Lung (tissue), 12 donors: Measurements from ENCODE around the gene C1orf50. TPM values are rescaled to one million over a fixed set of nuclear protein-coding genes. Genes with fewer than 3 reads are reported as not detected.
A peak's percentile ranks its signal among the peaks of the same experiment; 100 is the strongest.

Experiments
- ATAC-seq: fragments of 200-7000 bp; cut with Tn5 transposase; one replicate; pipeline ENCODE4 v1.9.1; 2020; ENCODE audit warnings: moderate number of reproducible peaks; ENCODE audit not compliant: insufficient read depth, low FRiP score
- DNase-seq, 3 donors: peaks; one replicate each; pipeline ENCODE4 v3.0.0-alpha.2; 2013 to 2017
- H3K27ac ChIP-seq, 2 donors: one replicate each; pipeline ENCODE4 v1.5.1; 2013; ENCODE audit warnings: mild to moderate bottlenecking in 2 of 2, moderate library complexity in 2 of 2, control low read depth in 1 of 2, inconsistent platforms in 1 of 2, low read depth in 1 of 2, low read length in 1 of 2
- H3K27me3 ChIP-seq, 3 donors: one replicate each; pipeline ENCODE4 v1.5.1; 2013; ENCODE audit warnings: low read length in 2 of 3; ENCODE audit not compliant: control insufficient read depth in 3 of 3, insufficient read depth in 3 of 3
- H3K36me3 ChIP-seq, 4 donors: one replicate each; pipeline ENCODE4 v1.5.1; 2013; ENCODE audit warnings: low read length in 4 of 4, mild to moderate bottlenecking in 1 of 4, moderate library complexity in 1 of 4; ENCODE audit not compliant: control insufficient read depth in 4 of 4, insufficient read depth in 4 of 4
- H3K4me1 ChIP-seq, 5 donors: one replicate each; pipeline ENCODE4 v1.5.1; 2013; ENCODE audit warnings: low read length in 5 of 5, mild to moderate bottlenecking in 2 of 5, moderate library complexity in 1 of 5; ENCODE audit not compliant: control insufficient read depth in 5 of 5, insufficient read depth in 5 of 5
- H3K4me3 ChIP-seq: one replicate; pipeline ENCODE4 v1.5.1; 2013; ENCODE audit warnings: mild to moderate bottlenecking, control low read depth, moderate library complexity
- H3K9ac ChIP-seq, 2 donors: one replicate each; pipeline ENCODE4 v1.5.1; 2013; ENCODE audit warnings: low read length in 2 of 2, control low read depth in 1 of 2; ENCODE audit not compliant: insufficient read depth in 1 of 2
- H3K9me3 ChIP-seq, 4 donors: one replicate each; pipeline ENCODE4 v1.5.1; 2013; ENCODE audit warnings: low read length in 3 of 4, mild to moderate bottlenecking in 1 of 4, moderate library complexity in 1 of 4; ENCODE audit not compliant: control insufficient read depth in 4 of 4, insufficient read depth in 3 of 4
- WGBS, 2 donors: extraction: QIAGEN DNeasy Blood & Tissue Kit; methylation state at CpG; one replicate each; pipeline ENCODE4 v1.1.7; 2013; 5-methylcytosine and 5-hydroxymethylcytosine counted together
- polyA plus RNA-seq, 2 donors: library from polyadenylated mRNA; stranded (reverse); fragments of 200-250 nt; gene quantifications; one replicate each; pipeline ENCODE4 v1.2.1, GENCODE V29; 2013
- total RNA-seq, 2 donors: library from RNA; depleted of rRNA in 1 of 2; stranded (reverse); fragments of >200 nt in 1 of 2; gene quantifications; one replicate each; pipeline ENCODE4 v1.2.1, GENCODE V29; 2014 to 2021
- TF ChIP-seq, protein P1 (sequence below): IDR thresholded peaks from 2 replicates; pipeline ENCODE4 v1.5.1; 2012; ENCODE audit warnings: mild to moderate bottlenecking; ENCODE audit errors: control extremely low read depth, extremely low read depth
- donor health status: control.
- donor health status: control.
- donor health status: Bipolar disorder and iron deficiency.
- donor health status: healthy.
- donor health status: DM: yes; HTN: yes; CAD: no.

Gene C1orf50
- total and polyA plus RNA-seq, 4 donors, result 2.6 to 4.6 (median 3.6) TPM

GRCh38 chr1:42752284-42752683 lies 14.8 kb upstream of the C1orf50 start:
- Histone ChIP-seq H3K4me3 (no peak overlapping the region), H3K9me3 (no peaks in the 10 kb centered on the region), H3K36me3 (peaks cover 17 to 61% (median 47%) of the 10 kb centered on the region in 4 donors), H3K27me3 (no peaks in the 10 kb centered on the region), H3K9ac (no peak overlapping the region), H3K27ac (no peak overlapping the region), H3K4me1 (no peaks in the 10 kb centered on the region)
- ATAC-seq (no peak), DNase-seq (no peak)
- TF ChIP-seq, protein P1, sequence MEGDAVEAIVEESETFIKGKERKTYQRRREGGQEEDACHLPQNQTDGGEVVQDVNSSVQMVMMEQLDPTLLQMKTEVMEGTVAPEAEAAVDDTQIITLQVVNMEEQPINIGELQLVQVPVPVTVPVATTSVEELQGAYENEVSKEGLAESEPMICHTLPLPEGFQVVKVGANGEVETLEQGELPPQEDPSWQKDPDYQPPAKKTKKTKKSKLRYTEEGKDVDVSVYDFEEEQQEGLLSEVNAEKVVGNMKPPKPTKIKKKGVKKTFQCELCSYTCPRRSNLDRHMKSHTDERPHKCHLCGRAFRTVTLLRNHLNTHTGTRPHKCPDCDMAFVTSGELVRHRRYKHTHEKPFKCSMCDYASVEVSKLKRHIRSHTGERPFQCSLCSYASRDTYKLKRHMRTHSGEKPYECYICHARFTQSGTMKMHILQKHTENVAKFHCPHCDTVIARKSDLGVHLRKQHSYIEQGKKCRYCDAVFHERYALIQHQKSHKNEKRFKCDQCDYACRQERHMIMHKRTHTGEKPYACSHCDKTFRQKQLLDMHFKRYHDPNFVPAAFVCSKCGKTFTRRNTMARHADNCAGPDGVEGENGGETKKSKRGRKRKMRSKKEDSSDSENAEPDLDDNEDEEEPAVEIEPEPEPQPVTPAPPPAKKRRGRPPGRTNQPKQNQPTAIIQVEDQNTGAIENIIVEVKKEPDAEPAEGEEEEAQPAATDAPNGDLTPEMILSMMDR, result no peak
- WGBS, 2 donors, result 95 to 98% methylated on average over 6 of the region's 6 CpGs

GRCh38 chr1:42753070-42753469 lies 14.0 kb upstream of the C1orf50 start:
- Histone ChIP-seq H3K27me3 (no peaks in the 10 kb centered on the region), H3K36me3 (peaks cover 20 to 60% (median 52%) of the 10 kb centered on the region in 4 donors), H3K27ac (no peak overlapping the region), H3K4me3 (no peak overlapping the region), H3K4me1 (no peaks in the 10 kb centered on the region), H3K9me3 (no peaks in the 10 kb centered on the region), H3K9ac (no peak overlapping the region)
- ATAC-seq (no peak), DNase-seq (no peak)
- TF ChIP-seq, protein P1, result no peak
- 89 to 91% methylated on average over 1 of the region's 1 CpG for WGBS, 2 donors

GRCh38 chr1:42756956-42757891 lies 9.8 kb upstream of the C1orf50 start:
- H3K4me3 ChIP-seq, result no peak overlapping the region
- peaks cover 27 to 58% (median 46%) of the 10 kb centered on the region in 4 donors for H3K36me3 ChIP-seq
- no peaks in the 10 kb centered on the region for H3K27me3 ChIP-seq
- H3K9ac ChIP-seq, result no peak overlapping the region
- no peaks in the 10 kb centered on the region for H3K4me1 ChIP-seq
- ATAC-seq (peak; percentile 66), DNase-seq (peak; percentile 36 to 74 (median 69))
- WGBS, 2 donors, result 79 to 84% methylated on average over 17 of the region's 17 CpGs
- TF ChIP-seq, protein P1, result peak; percentile 32
- H3K9me3 ChIP-seq, result no peaks in the 10 kb centered on the region
- H3K27ac ChIP-seq, result no peak overlapping the region
